ENCODE data around the gene SLC18A2.

DNA sequence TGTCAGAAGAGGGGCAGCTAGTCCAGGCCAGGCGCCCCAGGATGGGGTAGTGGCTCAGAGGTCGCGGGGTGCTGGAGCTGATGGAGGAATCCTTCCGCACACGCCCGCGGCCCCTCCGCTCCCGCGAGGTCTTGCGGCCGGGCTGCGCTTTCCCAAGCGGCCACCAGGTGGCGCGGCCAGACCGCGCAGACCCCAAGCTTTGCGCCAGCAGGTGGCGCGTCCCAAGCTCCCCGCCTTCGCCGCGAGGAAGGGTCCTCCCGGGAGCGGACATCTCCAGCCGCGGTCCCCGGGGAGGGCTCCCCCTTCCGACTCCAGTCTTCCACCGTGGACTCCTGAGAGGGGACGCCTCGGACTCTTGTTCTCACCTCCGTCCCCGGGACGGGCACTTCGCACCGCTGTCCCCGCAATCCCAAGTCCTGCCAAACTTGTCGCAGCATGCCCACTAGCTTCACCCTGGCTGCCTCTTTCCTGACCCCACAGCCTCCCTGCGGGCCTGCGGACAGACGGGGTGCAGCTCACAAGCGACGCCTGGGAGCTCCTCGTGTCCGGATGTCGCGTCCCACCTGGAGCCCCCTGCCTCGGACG lies 24.2 kb upstream of the SLC18A2 start:
- TF ChIP-seq ZNF274 (IDR thresholded peaks at IDR 0.05; ENCODE audit: low read depth, low read length) (no peak), YY1 (IDR thresholded peaks at IDR 0.05; ENCODE audit: insufficient read depth, insufficient read length) (no peak)
